Glomerular visceral epithelial cell (primary cell): Measurements from ENCODE around the gene TRIP12.

Experiments used
- DNase-seq: peaks from one replicate; pipeline ENCODE4 v3.0.0-alpha.2; 2016; ENCODE audit errors: extremely low spot score

TRIP12 gene

DNA sequence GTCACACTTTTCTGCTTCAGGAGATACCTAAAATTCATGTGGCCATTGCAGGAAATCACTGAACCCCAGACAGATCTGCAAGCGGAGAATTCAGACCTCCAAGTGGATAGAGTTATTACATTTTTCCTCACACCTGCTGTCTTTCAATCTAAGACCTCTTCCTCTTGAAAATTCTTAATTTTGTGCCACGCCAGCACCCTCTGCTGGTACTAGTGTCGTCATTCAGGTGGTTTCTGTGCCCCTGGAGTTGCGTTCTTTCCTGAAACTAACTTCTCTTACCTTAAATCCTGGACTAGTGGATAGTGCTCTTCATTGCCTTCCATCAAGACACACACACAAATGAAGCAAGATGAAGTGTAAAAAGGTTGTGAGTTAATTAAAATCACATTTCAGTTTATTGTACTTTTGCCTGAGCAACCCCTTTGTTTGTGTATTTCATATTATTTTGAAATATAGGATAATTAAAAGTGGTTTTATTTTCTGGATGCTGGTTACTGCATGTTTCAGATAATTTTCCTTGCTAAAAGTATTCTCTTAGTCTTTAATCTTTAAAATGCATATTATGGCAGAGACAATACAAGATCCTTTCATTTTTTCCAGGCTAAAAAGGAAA lies 205.8 kb downstream of the TRIP12 start:
- DNase-seq: peak; percentile 18

DNA sequence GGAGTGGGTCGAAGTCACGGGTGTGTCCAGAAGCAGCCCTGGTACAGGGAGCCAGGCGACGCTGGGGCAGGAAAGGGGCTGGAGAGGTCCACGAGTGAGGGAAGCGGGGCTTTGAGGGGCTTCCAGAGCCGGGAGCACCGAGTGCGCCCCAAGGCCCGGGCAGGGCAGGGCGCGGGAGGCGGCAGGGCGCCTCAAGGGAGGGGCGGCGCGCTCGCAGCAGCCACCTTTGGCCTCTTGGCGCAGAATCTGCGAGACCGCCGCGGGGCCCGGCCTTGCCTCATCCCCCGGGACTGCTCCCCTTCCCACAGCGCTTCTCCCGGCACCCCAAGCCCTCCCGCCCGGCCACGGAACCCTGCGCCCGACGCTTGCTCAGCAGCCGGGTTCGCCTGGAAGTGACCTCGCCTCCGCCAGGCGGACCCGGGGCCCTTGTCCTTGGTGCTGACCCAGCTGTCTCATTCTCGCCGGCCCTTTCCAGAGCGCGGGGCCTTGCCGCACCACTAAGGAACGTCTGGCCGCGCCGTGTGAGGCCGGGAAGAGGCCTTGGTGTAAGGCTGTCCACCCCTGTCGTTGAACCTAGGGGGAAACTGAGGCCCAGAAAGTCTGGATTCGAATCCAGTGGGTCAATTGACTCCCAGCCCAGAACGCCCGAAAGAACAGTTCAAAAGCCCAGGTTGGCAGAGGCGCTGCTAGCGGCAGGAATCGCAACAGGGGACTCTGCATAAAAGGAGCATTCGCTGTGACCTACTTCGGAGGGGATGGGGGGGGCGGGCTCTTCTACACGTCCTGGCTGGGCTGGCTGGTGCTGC lies 206.9 kb downstream of the TRIP12 start:
- DNase-seq: peak; percentile 67

DNA sequence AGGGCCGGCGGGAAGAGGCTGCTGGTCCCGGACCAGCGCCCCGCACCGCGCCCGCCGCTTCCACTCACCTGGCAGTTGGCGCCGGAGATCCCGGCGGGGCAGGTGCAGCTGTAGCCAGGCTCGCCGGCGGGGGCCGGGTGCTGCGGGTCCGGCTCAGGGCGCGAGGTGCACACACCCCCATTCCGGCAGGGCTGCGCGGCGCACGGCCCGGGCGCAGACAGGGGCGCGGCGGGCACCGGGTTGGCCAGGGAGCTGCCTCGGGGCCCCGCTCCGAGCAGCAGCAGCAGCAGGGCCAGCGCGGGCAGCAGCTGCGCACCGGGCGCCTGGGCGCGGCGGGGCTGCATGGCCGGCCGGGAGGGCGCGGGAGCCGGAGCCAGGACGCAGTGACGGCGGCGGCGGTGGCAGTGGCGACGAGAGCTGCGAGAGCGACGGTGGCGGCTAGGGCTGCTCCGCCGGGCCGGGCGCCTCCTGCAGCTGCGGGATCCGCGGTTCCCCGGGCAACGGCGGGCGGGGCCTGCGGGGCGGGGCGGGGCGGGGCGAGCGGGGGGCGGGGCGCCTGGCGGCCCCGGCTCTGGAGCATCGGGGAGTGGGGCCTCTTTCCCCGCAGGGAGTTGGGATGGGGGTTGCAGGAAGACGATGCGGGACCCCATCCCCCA lies 207.6 kb downstream of the TRIP12 start, which contains the start of gene DNER:
Gene DNER, minus strand, starts transcription at position 476 of the 656 bp plus-strand sequence. Its CDS starts 132 bp downstream, at position 344.
- peak; percentile 31 for DNase-seq
